Measurements from ENCODE around the gene CYP46A1.
"Not testable (repeated sequence)": the region's sequence is repeated elsewhere in the genome, so short reads cannot be mapped to it uniquely, and the experiment has no call there.

Gene CYP46A1

GRCh38 chr14:99758872-99759545, 74.9 kb downstream of the CYP46A1 start:
- DNase-seq (ENCODE audit: low read depth) = no peak

DNA sequence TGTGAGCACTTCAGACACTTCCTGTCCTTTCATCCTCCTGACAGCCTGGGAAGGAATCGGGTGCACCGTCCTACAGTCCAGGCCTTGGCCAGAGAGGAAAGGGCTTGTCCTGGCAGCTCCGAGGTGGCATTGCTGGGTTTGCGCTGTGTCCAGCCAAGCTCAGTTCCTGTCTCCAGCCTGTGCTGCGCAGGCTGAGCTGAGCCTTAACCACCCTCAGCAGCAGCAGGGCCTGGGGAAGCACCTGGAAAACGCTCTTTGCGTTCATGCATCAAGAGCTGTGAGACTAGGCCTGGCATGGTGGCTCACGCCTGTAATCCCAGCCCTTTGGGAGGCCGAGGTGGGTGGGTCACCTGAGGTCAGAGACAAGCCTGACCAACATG, 75.4 kb downstream of the CYP46A1 start:
- no peak for DNase-seq (ENCODE audit: low read depth)

DNA sequence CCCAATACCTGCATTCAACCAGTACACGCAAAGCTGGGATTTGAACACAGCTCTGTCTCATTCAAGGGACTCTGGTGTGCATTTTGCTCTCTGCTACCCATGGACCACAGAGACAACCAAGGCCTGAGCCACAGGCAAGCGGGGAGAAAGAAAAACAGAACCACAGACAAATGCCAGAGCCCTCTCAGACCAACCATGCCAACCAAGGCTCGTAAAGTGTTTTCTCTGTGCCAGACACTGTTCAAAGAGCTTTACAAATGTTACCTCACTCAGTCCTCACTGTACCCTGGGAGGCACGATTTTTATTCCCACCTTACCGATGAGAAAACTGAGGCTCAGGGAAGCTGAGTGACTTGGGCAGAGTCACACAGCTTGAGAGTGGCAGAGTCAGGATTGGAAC, 76.7 kb downstream of the CYP46A1 start:
- DNase-seq (ENCODE audit: low read depth) = no peak

- not testable (repeated sequence) for DNase-seq (ENCODE audit: low read depth)
Measured at GRCh38 chr14:99762911-99763310, 78.8 kb downstream of the CYP46A1 start.

DNA sequence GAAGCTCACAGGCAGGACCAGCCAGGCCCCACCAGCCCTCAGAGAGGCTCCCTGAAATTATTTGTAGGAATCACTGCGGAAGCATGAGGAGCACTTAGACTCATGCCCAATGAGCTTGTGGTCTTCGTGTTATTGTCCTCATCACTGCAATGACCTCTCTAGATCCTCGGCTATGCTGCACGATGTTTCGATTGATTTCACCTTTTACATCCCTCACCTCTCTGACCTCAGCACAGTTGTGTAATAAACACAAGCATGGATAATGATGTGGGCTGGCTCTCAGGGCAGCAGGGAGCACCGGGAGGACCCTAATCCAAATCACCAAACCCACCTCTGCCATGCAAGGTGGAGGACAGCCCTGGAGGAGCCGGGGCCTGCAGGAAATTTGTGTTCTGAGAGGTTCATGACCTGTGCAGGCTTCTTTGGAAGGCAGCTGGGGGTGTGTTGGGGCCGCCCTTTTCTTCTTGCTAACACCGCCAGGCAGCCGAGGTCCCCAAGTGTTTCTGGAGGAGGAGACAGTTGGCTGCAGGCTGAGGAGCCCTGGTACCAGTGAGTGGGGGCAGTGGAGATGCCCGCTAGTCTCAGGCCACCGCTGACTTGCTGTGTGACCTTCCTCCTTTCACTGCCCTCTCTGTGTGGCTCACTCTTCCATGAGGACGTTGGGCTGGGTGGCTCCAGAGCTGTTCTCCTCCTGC, 79.6 kb downstream of the CYP46A1 start:
- DNase-seq (ENCODE audit: low read depth) = no peak

- DNase-seq (ENCODE audit: low read depth) = no peak
Measured at GRCh38 chr14:99764222-99764706, 80.2 kb downstream of the CYP46A1 start.

DNA sequence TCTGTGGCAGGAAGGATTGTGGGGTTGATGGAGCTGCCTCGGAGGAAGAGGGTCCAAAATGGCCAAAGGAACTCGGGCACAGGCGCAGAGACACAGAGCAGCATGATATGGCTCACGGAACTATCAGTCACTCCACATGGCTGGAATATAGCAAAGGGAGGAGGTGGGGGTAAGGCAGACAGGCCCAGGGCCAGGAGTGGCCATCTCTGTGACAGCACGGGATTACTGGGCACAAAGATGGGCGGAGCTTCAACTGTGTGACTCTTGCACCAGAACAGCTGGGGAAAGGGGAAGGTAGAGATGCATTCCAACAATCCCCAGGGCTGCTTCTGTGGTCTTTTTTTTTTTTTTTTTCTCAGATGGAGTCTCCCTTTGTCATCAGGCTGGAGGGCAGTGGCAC, 84.3 kb downstream of the CYP46A1 start:
- no peak for DNase-seq (ENCODE audit: low read depth)

DNA sequence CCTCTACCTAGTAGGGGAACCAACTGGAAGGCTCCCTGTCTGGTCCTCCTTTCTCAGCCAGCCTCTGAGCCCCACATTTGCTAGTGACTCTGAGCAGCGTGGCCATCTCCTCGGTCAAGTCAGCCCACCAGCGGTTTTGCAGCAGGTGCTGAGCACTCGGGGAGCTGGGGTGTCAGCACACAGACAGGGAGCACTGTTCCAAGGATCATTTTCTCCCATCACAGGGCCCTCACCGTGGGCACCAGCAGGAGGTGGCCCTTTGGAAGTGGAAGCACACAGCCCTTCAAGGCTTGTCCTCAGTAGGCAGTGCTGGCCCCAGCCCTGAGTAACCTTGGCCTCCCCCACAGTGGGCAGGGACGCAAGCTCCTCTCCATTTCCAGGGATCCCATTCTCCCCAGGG, 85.0 kb downstream of the CYP46A1 start:
- no peak for DNase-seq (ENCODE audit: low read depth)

DNA sequence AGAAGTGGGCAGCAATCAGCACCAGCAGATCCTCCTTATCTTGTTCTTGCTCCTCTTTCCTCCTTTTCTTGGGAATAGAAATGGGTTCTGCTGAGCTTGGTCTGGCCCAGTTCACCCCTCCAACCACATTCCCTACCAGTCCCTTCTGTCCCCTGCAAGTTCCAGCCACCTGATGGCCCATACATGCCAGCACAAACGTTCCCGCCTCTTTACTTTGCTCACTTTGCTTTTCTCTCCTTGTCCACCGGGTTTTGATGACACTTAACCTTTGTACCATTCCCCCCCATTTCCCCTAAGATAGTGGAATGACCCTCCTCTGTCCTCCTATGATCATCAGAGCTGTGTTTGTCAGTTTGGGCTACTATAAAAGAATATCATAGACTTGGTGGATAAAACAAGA, 85.7 kb downstream of the CYP46A1 start:
- no peak for DNase-seq (ENCODE audit: low read depth)

- DNase-seq (ENCODE audit: low read depth) = no peak
Measured at GRCh38 chr14:99772371-99773283, 88.5 kb downstream of the CYP46A1 start.

DNA sequence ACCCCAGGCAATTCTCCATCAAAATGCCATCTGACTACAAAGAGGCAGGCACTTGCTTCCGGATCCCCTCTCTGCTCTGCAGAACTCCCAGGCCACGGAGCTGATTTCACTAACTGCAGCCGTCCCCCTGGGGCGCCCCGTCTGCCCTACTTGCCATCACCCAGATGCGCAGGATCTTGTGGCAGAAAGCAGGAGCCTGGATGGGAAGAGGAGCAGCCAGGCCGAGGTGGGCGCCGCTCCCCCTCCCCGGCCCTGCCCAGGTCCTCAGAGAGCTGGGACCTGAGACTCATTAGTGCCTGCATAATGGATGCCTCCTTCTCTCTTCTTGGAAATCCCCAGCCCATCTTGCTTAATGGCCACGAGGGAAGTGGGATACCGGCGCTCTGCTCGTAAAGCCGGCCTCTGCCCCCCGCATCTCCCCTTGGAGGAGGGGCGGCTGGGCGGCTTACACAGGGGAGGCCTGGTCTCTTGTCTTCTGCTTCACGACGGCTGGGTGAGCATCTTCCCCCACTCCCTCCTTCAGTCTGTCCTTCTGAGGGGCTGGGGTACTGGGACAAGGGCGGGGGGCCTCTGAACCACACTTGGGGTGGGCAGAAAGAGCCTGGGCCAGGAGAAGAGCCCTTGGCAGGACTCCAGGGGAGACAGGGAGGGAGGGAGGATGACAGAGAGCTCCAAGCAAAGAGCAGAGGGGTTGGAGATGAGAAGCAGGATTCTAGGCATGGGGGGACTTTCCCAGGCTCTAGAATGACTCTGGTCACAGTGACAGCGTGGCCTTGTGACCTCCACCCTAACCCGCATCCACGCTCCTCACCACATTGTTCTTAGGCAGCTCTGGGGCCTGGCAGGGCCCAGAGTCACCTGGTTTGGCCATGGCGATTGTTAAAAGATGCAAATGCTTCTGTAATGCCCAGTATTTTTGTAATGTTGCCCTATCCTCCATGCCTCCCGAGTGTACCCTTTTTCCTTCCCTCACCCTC, 89.7 kb downstream of the CYP46A1 start:
- DNase-seq (ENCODE audit: low read depth) = no peak

GRCh38 chr14:99774556-99775307, 90.6 kb downstream of the CYP46A1 start:
- no peak for DNase-seq (ENCODE audit: low read depth)

DNA sequence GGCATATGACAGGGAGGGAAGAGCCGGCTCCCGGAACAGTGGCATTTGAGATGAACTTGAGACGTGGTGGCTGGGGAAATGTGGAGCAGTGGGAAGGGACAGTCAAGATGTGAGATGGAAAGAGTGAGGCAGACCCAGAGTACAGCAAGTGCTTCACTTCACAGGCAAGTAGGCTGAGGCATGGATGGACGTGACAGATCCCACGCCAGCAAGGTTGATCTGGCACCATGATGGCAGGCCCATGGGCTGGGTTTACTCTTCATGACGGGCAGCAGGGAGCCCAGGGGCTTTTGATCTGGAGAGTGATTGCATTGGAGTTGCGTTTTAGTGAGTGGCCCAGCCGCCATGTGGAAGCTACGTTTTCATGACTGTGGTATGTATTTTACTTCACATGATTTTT, 91.3 kb downstream of the CYP46A1 start:
- DNase-seq (ENCODE audit: low read depth) = no peak
